ENCODE results near the gene MNT. TPM values are rescaled to one million over a fixed set of nuclear protein-coding genes. Genes with fewer than 3 reads are reported as not detected.

Gene MNT
- total RNA-seq, 1 donor from 2014 or later = 3.2 TPM

DNA sequence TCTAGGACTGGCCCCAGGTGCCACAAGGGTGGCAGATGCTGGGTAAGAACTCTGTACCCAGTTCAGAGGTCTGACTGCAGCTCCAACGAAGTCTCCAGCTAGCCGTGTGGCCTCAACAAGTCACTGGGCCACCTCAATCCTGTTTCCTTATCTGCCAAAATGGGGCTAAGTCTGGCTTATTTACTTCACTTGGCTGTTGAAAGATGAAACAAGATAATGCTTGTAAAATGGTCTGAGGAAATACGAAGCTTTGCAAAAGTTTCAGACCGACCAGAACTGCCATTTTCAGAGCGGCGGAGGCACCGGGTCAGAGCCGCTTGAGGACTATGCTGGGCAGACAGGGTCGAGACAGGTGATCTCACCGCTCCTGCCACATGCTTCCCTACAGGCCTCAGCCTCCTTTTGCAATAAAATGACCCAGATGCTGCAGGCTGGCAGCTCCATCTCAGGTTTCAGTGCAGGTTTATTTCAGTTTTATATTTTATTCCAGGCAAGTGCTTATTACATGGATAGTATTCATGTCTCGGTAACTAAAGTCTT is 17.2 kb downstream of the MNT start:
- DNase-seq (ENCODE audit: low read depth, low spot score) = no peak

DNA sequence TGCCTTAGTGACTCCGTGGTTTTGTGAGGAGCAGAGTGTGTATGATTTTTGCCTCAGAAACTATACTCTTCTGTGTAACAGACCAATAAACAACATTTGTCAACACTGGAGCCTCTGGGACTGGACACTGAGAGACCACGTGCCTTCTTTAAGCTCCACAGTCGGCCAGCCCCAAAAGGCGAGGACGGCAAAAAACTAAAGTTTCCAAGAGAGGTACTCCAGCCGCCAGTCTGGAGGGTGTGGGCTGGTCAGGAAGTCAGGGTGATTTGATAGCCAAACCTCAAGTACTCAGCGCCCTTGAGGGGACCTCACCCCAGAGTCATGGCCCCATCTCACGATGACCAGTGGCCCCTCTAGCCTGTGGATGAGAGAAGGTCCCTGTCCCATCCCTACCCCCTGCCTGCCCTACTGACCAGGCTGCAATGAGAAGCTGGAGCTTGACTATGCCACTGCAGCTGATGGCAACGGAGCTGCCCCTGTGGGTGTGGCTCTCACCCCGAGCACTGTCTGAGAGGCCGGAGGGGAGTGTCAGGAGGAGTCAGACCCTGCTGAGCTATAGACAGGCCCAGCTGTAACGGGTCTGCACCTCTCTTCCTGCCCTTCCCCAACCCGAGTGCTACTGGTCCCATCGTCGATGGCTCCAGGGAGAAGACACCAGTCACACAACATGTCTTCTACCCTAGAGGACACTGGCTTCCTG is 19.8 kb downstream of the MNT start:
- no peak for DNase-seq (ENCODE audit: low read depth, low spot score)

DNA sequence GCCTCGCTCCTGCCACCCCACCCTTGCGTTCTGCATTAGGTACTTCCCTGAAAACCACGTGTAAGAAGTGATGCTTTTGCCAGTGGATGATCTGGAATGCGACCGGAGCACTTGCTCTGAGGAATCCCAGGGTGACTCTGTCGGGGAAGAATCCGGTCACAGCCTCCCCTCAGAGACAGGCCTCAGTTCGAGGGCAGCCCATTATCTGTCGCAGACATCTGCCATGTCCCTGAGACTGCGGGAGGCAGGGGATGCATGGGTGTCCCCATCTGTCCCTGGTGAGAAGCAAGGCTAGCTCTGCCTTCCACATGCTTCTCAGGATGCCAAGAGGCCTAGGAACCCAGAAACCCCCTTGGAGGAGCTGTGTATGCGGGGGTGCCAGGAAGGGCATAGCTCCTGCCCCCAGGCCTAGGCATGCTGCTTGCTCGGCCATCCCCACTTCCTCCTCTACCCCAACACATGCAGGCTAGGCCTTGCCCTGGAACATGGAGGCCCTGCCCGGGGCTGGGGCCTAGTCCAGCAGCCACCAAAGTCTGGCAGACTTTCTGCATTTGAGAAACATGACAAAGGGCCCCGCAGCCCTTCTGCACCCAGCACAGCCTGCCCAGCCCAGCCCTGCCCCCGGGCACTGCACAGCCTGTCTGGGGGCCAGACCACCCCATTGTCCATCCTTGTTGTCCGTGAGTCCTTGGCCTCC is 20.5 kb downstream of the MNT start:
- no peak for DNase-seq (ENCODE audit: low read depth, low spot score)

DNA sequence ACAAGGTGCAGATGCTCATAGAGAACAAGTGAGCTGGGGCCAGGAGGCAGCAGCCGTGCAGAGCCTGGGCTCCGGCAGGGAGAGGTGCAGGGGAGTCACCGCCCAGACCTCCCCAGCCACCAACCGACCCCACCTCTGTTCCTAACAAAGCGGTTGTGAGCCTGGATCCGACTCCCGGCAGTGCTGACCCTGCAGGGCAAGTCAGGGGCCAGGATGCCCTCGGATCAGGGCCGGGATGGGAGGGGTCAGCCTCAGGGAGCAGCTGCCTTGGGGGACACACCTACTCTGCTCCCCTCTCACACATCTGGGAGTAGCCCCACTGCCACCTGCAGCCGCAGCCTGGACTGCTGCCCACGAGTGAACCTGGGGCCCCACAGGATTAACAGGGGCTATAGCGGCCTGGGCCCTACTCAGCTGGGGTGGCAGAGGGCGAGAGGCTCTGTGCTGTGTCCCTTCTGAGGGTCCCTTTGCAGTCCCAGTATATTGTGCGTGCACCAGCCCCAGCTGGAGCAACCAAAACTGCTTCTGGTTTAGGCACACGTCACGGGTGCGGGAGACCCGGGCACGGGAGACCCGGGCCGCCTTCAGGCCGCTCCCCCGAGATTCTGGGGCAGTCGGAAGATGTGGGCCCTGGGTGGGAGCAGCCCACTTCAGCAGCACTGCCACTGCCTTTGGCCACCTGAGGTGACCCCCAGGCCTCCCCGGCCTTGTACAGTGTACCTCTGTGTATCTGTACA is 21.2 kb downstream of the MNT start:
- DNase-seq (ENCODE audit: low read depth, low spot score) = no peak

DNA sequence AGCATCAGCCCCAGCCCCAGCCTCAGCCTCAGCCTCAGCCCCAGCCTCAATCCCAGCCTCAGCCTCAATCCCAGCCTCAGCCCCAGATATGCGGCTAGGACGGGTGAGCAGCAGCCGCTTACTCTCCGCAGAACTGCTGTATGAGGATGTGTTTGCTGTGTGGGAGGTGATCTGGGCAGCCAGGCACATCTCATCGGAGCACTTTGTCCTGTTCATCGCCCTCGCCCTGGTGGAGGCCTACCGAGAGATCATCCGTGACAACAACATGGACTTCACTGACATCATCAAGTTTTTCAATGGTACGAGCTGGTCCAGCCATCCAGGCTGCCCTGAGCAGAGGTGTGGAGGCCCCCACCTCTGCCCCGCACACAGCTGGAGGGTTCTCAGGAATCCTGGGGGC is 22.0 kb downstream of the MNT start:
- DNase-seq (ENCODE audit: low read depth, low spot score) = no peak

DNA sequence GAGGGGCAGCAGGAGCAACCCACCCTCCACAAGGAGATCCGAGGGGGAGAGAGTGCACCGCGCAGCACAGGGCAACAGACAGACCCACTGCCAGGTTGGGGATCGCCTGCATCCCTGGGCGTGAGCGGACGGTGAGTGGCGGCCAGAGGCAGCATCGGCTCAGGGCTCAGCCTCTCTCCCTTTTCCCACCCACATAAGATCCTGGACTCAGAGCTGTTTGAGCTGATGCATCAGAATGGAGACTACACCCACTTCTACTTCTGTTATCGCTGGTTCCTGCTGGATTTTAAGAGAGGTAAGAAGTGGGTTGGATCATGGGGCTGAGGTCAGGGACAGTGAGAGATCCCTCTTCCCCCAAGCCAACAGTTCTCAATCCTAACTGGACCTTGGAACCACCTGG is 23.2 kb downstream of the MNT start:
- no peak for DNase-seq (ENCODE audit: low read depth, low spot score)

DNA sequence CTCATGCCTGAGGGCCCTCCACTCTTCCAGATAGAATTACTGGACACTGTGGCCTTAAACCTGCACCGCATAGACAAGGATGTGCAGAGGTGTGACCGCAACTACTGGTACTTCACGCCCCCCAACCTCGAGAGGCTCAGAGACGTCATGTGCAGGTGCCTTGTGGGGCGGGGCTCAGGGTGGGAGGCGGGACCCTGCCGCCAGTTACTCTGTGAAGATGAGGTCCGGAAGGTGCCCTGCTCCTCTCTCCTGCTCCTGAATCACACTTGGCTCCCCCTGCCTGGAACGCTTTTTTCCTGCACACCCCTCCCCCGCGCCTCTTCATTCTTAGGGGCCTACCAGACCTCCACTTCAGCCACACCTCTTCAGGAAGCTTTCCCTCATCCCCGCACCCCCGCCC is 24.8 kb downstream of the MNT start:
- no peak for DNase-seq (ENCODE audit: low read depth, low spot score)

DNA sequence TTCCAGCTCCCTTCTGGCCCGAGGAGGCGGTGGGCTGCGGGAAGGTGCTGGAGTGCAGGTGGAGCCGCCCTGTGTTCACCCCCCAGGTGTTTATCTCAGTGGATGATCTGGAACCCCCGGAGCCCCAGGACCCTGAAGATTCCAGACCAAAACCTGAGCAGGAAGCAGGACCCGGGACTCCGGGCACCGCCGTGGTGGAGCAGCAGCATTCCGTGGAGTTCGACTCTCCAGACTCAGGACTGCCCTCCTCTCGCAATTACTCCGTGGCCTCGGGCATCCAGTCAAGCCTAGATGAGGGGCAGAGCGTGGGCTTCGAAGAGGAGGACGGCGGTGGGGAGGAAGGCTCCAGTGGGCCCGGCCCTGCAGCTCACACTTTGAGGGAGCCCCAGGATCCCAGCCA is 25.5 kb downstream of the MNT start:
- DNase-seq (ENCODE audit: low read depth, low spot score) = no peak

DNA sequence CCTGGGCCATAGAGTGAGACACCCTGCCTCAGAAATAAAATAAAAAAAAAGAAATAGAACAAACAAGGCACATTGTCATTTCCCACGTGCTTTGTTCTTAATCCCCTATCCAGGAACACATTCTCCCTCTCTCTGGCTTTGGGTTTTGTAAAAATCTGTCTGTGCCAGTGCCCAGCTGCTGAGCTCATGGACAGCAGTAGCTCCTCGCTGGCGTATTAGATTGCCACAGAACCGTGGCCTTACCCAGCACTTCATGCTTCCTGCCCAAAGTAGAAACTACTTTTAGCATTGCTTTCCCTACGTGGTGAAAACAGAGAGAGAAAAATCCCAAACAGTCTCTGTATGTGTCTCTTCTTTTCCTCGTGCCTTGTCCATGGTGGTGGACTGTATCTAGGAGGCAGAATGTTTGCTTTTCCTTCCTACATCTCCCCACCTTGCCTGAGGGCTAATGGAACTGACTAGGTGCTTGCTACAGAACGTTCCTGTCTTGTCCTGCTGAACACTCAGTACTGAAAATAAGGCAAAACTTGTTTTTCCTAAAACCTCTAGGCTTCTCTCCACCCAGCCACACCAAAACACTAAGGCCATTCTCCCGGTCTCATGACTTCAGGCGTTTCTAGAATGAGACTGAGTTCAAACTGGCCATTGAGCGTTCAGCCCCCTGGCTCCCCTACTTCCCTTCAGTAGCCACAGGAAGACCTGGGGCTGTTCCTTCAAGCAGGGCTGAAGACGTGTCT is 26.1 kb downstream of the MNT start:
- no peak for DNase-seq (ENCODE audit: low read depth, low spot score)

DNA sequence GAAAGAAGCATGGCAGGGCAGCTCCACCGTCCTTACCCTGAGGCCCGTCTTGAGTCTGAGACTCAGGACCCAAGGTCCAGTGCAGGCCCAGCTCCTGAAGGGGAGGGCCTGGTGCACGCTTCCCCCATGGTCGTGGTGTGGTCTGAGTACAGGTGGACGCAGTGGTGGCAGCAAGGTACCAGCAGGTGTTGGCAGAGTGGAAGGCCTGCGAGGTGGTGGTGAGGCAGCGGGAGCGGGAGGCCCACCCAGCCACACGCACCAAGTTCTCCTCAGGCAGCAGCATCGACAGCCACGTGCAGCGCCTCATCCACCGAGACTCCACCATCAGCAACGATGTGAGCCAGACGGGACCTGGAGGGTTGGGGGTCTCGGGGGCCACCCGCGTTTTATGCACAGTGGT is 27.7 kb downstream of the MNT start:
- DNase-seq (ENCODE audit: low read depth, low spot score) = no peak

DNA sequence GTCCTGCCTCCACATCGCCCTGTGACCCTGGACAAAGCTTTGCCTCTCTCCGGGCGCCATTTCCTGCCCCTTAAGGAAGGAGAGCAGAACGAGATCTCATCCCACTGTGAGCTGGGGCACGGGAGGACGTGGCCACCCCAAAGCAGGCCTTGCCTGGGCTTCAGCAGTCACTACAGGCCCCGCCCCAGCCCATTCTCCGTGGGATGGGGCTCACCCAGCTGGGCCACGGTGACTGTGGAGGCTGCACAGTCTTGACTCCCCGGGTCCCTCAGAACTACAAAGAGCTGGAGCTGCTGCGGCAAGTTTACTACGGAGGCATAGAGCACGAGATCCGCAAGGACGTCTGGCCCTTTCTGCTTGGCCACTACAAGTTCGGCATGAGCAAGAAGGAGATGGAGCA is 28.2 kb downstream of the MNT start:
- no peak for DNase-seq (ENCODE audit: low read depth, low spot score)

DNA sequence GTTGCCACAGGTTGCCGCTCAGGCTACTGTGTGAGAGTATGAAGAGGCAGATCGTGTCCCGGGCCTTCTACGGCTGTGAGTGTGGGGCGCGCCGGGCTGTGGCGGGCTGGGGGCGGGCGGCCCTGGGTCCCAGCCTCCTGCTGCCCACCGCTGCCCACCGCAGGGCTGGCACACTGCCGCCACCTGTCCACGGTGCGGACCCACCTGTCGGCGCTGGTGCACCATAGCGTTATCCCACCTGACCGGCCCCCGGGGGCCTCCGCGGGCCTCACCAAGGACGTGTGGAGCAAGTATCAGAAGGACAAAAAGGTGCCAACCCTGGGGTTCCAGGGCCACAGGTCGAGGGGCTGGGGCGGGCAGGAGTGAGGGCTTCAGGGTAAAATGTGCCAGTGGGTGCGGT is 28.7 kb downstream of the MNT start:
- no peak for DNase-seq (ENCODE audit: low read depth, low spot score)

DNA sequence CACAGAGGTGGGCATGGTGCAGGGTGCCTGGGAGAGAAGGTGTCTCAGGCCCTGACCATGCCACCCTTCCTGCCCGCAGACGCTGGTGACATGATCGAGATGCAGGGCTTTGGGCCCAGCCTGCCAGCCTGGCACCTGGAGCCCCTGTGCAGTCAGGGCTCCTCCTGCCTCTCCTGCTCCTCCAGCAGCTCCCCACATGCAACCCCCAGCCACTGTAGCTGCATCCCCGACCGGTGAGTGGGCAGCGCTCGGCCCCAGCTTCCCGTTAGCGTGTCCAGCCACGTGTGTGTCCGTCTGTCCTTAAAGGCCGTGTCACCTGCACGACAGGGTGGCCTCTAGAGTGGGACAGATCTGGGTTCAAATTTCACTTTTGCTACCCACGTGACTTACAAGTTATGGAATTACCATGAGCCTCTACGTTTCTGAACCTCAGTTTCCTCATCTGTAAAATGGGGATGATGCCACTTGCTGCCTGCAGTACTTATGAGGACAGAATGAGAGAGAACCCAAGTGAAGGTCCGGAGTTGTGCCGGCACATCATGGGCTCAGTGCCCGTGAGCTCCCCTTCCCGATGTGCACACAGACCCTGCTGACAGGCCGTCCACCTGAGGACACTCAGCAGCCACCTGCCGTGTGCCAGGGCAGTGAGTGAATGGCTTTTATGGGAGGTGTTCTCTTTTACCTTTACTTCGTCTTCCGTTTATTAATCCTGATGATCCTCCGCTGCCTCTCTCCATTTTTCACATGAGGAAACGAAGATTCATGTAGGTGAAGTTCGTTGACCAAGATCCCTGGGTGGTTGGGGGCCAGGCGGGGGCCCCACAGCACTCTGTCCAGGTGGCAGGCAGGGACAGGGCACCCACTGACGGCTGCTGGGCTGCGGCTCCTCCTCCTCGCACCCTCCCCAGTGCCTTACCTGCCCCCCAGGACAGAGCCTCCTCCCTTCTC is 29.4 kb downstream of the MNT start:
- DNase-seq (ENCODE audit: low read depth, low spot score) = no peak

DNA sequence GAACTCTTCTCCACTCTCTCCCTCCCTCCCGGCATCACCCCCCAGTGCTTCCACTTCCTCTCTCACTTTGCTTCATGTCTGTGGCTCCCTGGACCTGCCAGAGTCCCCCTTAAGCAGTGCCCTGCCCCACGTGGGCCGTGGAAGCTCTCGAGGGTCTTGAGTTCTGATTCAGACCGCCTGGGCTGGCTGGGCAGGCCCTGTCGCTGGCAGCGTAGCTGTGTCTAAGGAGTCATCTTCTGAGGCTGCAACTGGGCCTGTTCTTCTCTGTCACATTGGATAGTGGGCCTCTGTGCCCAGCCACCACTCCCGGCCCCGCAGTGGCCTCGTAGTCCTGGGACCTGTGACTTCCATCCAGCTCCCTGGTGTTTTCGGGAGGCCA is 30.7 kb downstream of the MNT start:
- no peak for DNase-seq (ENCODE audit: low read depth, low spot score)

DNA sequence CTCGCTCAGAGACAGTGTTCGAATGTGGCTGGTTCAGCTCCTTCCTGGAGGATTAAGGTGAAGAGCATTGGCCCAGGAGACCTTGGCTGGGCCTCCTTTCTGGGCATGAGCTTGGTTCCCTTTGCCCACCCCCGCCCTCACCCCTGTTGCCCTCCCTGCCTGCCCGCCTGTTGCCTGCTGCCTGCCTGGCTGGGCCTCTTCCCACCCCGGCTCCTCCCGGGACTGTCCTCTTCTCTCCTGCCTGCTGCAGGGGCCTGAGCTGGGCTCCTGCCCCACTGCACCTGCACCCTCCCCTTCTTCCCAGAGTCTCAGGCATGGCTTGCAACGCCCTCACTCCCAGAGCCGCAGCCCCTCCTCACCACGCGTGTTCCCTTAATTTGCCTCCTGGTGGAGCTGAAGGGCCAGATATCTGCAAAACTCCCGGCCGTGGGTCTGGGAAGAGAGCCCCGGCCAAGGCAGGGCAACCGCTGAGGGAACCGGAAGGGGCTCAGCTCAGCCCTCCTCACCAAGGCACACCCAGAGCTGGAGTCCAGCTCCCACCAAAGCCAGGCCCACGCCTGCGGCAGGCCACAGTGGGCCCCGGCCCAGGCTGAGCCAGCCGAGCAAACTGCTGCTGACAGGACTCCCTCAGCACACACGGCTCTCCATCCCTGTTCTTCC is 31.2 kb downstream of the MNT start:
- DNase-seq (ENCODE audit: low read depth, low spot score) = no peak

DNA sequence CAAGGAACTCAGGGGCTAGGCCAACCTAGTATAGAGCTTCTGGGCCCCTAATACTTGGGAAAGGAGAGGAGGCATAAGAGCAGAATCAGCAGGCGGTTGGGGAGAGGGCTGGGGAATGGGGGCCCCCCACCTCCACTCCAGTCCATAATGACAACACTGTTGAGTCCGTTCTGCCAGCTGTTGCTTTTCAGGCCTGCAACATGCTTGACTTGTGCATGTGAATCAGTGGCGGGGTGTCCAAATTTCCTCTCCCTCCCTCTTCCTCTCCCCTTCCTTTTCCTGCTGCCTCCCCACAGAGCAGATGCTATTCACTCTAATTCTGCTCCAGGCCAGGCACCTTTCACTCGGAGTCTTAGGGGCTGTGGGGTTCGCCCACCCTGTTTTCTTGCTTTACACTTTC is 31.8 kb downstream of the MNT start:
- DNase-seq (ENCODE audit: low read depth, low spot score) = no peak

DNA sequence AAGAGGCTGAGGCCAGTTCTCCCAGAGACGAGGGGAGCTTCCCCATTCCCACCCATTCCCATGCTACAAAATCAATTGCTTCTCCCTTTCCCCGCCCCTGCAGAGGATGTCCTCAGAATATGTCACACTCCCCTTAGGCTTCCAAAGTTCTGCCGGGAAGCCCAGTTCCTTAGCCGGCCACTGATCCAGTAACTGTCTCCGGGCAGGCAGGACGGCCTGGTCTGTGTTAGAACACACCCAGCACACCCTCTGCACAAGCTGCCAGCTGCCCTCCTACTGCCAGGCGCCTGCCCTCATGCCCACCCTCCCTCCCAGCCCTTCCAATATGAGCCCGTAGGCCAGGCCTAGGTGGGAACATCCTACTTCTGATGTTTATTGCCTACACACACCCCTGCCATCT is 32.5 kb downstream of the MNT start:
- DNase-seq (ENCODE audit: low read depth, low spot score) = no peak

DNA sequence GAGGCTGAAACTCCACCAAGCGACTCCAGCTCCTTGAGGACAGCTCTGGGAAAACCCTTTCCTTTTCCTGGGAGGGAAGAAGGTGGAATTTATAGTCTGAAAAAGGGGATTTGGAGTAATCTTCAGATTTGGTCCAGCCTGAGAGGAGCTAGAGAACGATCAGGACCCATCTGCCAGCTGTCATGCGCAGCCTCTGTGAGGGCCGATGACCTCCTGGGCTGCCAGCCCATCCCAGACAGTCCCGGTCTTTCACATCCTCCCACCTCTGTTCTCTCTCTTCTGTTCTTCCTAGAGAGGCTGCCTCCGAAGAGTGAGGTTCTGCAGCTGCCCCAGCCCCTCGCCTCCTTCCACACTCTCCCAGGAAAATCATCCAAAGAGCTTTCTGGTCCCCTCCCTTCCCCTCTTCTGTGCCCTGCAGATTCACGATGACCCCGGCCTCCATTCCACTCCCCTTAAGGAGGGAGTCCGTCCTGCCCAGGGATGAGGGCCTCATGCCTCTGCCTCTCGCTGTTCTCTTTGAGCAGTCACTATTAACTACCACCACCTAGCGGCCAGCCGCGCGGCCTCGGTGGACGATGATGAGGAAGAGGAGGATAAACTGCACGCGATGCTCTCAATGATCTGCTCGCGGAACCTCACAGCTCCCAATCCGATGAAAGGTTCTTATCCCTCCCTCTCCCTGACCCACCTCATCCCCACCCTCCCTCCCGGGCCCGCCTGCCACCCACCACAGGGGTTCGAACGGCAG is 33.9 kb downstream of the MNT start:
- DNase-seq (ENCODE audit: low read depth, low spot score) = no peak

DNA sequence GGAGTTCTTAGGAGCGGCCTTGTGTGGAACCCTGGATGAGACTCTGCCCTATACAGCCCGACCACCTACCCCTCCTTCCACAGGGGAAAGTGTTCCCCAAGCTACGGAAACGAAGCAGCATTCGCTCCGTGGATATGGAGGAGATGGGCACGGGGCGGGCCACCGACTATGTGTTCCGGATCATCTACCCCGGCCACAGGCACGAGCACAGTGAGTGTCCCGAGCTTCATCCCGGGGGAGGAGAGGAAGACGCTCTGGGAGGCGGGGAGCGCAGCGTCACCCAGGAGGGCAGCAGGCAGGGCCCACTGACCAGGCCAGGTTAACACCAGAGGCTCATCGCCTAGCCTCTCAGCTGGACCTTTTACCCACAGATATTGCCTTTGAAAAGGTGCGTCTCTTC is 35.7 kb downstream of the MNT start:
- DNase-seq (ENCODE audit: low read depth, low spot score) = no peak

DNA sequence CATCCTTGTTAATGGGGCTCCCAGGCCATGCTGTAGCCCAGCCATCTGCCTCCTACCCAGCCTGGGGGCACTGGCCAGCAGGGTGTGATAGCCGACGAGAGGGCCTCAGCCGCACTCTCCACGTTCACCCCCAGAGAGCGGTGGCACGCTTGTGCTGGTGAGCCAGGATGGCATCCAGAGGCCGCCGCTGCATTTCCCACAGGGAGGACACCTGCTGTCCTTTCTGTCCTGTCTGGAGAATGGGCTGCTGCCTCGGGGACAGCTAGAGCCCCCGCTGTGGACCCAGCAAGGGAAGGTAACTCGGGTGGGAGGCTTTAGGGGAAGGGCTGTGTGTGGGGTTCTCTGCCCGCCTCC is 36.1 kb downstream of the MNT start:
- no peak for DNase-seq (ENCODE audit: low read depth, low spot score)
